Measurements from ENCODE around the gene TBATA. TPM values are rescaled to one million over a fixed set of nuclear protein-coding genes. Genes with fewer than 3 reads are reported as not detected.

The TBATA gene
- total RNA-seq, 2 donors from 2014 or later: not detected

DNA sequence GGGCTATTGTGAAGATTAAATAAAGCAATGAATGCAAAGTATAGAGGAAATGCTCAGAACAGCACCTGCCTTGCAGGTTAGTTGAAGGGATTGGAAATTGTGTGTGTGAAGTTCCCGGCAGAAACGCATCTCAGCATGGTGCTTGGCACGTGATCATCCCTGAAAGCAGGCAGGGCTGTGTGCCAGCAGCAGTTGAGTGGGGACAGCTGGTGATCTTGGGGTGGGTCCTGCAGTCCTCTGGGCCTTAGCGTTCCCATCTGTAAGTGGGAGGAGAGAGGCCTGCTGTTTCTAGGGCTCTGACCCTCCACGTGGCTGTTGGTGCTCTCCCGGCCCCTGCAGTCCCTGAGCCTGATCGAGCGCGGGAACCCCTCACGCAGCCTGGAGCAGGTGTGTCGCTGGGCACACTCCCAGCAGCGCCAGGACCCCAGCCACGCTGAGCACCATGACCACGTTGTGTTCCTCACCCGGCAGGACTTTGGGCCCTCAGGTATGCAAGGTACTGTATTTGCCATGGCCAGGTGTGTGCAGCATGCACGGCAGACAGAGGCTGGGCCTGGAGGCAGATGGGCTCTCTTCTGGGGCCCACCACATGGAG lies 55.3 kb downstream of the TBATA start:
- Histone ChIP-seq H3K4me3 (ENCODE audit: low read length) (no peak overlapping the region), H3K4me1 (ENCODE audit: control insufficient read depth, insufficient read depth, low read length) (peaks cover 5% of the 10 kb centered on the region), H3K27ac (ENCODE audit: low read depth, low read length) (no peak overlapping the region), H3K9ac (ENCODE audit: extremely low read depth, low read length, poor library complexity, severe bottlenecking) (no peak overlapping the region), H3K9me3 (ENCODE audit: control insufficient read depth, low read length) (no peaks in the 10 kb centered on the region), H3K27me3 (ENCODE audit: control insufficient read depth, insufficient read depth, low read length, poor library complexity, severe bottlenecking) (no peaks in the 10 kb centered on the region), H3K36me3 (ENCODE audit: control insufficient read depth, insufficient read depth, low read length) (no peaks in the 10 kb centered on the region)
- no peak overlapping the region for H3K27ac Mint-ChIP-seq
- no peaks in the 10 kb centered on the region for H3K36me3 Mint-ChIP-seq (ENCODE audit: low read depth)
- TF ChIP-seq, protein P1, sequence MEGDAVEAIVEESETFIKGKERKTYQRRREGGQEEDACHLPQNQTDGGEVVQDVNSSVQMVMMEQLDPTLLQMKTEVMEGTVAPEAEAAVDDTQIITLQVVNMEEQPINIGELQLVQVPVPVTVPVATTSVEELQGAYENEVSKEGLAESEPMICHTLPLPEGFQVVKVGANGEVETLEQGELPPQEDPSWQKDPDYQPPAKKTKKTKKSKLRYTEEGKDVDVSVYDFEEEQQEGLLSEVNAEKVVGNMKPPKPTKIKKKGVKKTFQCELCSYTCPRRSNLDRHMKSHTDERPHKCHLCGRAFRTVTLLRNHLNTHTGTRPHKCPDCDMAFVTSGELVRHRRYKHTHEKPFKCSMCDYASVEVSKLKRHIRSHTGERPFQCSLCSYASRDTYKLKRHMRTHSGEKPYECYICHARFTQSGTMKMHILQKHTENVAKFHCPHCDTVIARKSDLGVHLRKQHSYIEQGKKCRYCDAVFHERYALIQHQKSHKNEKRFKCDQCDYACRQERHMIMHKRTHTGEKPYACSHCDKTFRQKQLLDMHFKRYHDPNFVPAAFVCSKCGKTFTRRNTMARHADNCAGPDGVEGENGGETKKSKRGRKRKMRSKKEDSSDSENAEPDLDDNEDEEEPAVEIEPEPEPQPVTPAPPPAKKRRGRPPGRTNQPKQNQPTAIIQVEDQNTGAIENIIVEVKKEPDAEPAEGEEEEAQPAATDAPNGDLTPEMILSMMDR (conservative IDR thresholded peaks at IDR 0.05): no peak
- peak; percentile 66 for DNase-seq
- H3K4me1 Mint-ChIP-seq: peaks cover 18% of the 10 kb centered on the region
- 87 to 89% methylated on average over 12 to 16 of the region's 16 CpGs for WGBS, 2 experiments (ENCODE audit: insufficient coverage in 1 of 2, insufficient read length in 1 of 2)
- no peaks in the 10 kb centered on the region for H3K27me3 Mint-ChIP-seq (ENCODE audit: insufficient read depth)
- no peaks in the 10 kb centered on the region for H3K9me3 Mint-ChIP-seq
- H3K4me3 Mint-ChIP-seq: no peak overlapping the region

DNA sequence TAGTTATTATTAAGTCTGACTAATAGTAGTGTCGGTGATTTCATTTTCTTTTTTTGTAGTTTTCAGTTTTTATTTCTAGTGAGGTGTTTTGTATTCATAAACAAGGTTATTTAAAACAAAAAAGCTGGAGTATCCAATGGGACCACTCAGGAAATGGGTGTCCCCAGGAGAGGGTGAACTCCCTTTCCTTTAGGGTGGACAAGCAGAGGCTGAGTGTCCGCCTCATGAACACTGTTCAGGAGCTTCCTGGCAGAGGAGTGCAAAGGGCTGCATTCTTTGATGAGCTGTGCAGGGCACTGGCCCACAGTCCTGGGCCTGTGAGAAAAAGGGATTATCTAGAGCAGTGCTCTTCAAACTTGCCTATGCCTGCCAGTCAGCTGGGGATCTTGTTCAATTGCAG lies 56.8 kb downstream of the TBATA start:
- Mint-ChIP-seq H3K27ac (no peak overlapping the region), H3K27me3 (ENCODE audit: insufficient read depth) (no peaks in the 10 kb centered on the region), H3K4me3 (no peak overlapping the region), H3K4me1 (peaks cover 18% of the 10 kb centered on the region), H3K36me3 (ENCODE audit: low read depth) (no peaks in the 10 kb centered on the region), H3K9me3 (no peaks in the 10 kb centered on the region)
- WGBS, 2 experiments (ENCODE audit: insufficient coverage in 1 of 2, insufficient read length in 1 of 2): 91 to 100% methylated on average over 2 of the region's 2 CpGs
- Histone ChIP-seq H3K4me1 (ENCODE audit: control insufficient read depth, insufficient read depth, low read length) (peaks cover 5% of the 10 kb centered on the region), H3K27ac (ENCODE audit: low read depth, low read length) (no peak overlapping the region), H3K4me3 (ENCODE audit: low read length) (no peak overlapping the region), H3K9ac (ENCODE audit: extremely low read depth, low read length, poor library complexity, severe bottlenecking) (no peak overlapping the region), H3K9me3 (ENCODE audit: control insufficient read depth, low read length) (no peaks in the 10 kb centered on the region), H3K36me3 (ENCODE audit: control insufficient read depth, insufficient read depth, low read length) (no peaks in the 10 kb centered on the region), H3K27me3 (ENCODE audit: control insufficient read depth, insufficient read depth, low read length, poor library complexity, severe bottlenecking) (no peaks in the 10 kb centered on the region)
- TF ChIP-seq, protein P1 (conservative IDR thresholded peaks at IDR 0.05): no peak
- no peak for DNase-seq

DNA sequence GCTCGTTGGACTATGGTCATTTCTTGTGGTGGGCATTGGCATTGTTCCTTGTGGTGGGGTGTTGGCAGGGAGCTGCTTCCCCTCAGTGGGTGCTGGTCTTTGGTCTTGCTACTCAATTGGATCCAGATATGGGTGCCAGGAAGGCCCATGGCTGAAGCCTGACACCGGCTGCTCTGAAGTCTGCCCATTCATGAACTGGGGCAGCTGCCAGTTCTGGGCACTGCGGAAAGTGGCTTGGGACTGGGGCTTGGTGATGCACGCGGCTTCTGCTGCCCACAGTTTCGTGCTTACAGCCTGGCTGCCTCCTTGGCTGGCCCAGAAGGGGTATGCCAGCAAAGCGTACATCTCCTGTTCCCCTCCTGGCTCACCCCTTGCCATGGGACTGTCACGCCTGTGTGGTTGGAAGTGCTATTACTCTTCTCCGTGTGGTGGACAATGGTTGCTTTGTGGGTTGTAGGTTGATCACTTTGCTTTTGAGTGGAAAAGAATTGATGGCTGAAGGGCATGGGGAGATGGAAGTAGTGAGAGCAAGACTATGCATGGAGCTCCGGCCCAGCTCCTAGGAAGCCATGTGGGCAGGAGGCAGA lies 58.2 kb downstream of the TBATA start:
- Histone ChIP-seq H3K4me1 (ENCODE audit: control insufficient read depth, insufficient read depth, low read length) (peaks cover 5% of the 10 kb centered on the region), H3K27ac (ENCODE audit: low read depth, low read length) (no peak overlapping the region), H3K9me3 (ENCODE audit: control insufficient read depth, low read length) (no peaks in the 10 kb centered on the region), H3K4me3 (ENCODE audit: low read length) (no peak overlapping the region), H3K36me3 (ENCODE audit: control insufficient read depth, insufficient read depth, low read length) (no peaks in the 10 kb centered on the region), H3K9ac (ENCODE audit: extremely low read depth, low read length, poor library complexity, severe bottlenecking) (no peak overlapping the region), H3K27me3 (ENCODE audit: control insufficient read depth, insufficient read depth, low read length, poor library complexity, severe bottlenecking) (no peaks in the 10 kb centered on the region)
- WGBS, 2 experiments (ENCODE audit: insufficient coverage in 1 of 2, insufficient read length in 1 of 2): 90 to 96% methylated on average over 6 to 10 of the region's 10 CpGs
- Mint-ChIP-seq H3K4me1 (peaks cover 18% of the 10 kb centered on the region), H3K36me3 (ENCODE audit: low read depth) (no peaks in the 10 kb centered on the region), H3K9me3 (no peaks in the 10 kb centered on the region), H3K27ac (no peak overlapping the region), H3K4me3 (no peak overlapping the region), H3K27me3 (ENCODE audit: insufficient read depth) (no peaks in the 10 kb centered on the region)
- TF ChIP-seq, protein P1 (conservative IDR thresholded peaks at IDR 0.05): no peak
- no peak for DNase-seq
